Parathyroid adenoma (tissue), 2 donors: Measurements from ENCODE around the gene DBN1.

Experiments used
- H2AFZ ChIP-seq: fragments of 300-600 bp; sonication (generic); one replicate; pipeline ENCODE4 v1.7.0; 2017; ENCODE audit warnings: antibody characterized with exemption, mild to moderate bottlenecking
- H3K27ac ChIP-seq: fragments of 300-600 bp; sonication (generic); one replicate; pipeline ENCODE4 v1.7.0; 2017
- H3K27me3 ChIP-seq: fragments of 300-600 bp; sonication (generic); one replicate; pipeline ENCODE4 v1.7.0; 2017; ENCODE audit warnings: low read length; ENCODE audit not compliant: control insufficient read depth, insufficient read depth
- H3K36me3 ChIP-seq: fragments of 300-600 bp; sonication (generic); one replicate; pipeline ENCODE4 v1.7.0; 2017; ENCODE audit warnings: low read length; ENCODE audit not compliant: control insufficient read depth, insufficient read depth
- H3K4me1 ChIP-seq: fragments of 300-600 bp; sonication (generic); one replicate; pipeline ENCODE4 v1.7.0; 2017; ENCODE audit warnings: control low read depth
- H3K4me2 ChIP-seq: fragments of 300-600 bp; sonication (generic); one replicate; pipeline ENCODE4 v1.7.0; 2017; ENCODE audit warnings: low read length
- H3K4me3 ChIP-seq: fragments of 300-600 bp; sonication (generic); one replicate; pipeline ENCODE4 v1.7.0; 2017; ENCODE audit warnings: low read depth, low read length
- H3K79me2 ChIP-seq: fragments of 300-600 bp; sonication (generic); one replicate; pipeline ENCODE4 v1.7.0; 2017; ENCODE audit warnings: control low read depth
- H3K9ac ChIP-seq: fragments of 300-600 bp; sonication (generic); one replicate; pipeline ENCODE4 v1.7.0; 2017; ENCODE audit warnings: mild to moderate bottlenecking
- H3K9me3 ChIP-seq: fragments of 300-600 bp; sonication (generic); one replicate; pipeline ENCODE4 v1.7.0; 2017; ENCODE audit warnings: low read length; ENCODE audit not compliant: control insufficient read depth
- TF ChIP-seq, protein P1 (sequence below): fragments of 300-600 bp; sonication (generic); IDR thresholded peaks from one replicate; pipeline ENCODE4 v1.7.0; 2017; ENCODE audit warnings: antibody characterized with exemption, mild to moderate bottlenecking
- donor health status: primary hyperparathyroidism.

The DBN1 gene

GRCh38 chr5:177432143-177432838 lies 41.1 kb downstream of the DBN1 start:
- H3K9ac ChIP-seq: no peak overlapping the region
- H3K4me1 ChIP-seq: peaks cover 6% of the 10 kb centered on the region
- H3K9me3 ChIP-seq: no peaks in the 10 kb centered on the region
- no peak overlapping the region for H3K27ac ChIP-seq
- no peaks in the 10 kb centered on the region for H3K27me3 ChIP-seq
- H3K79me2 ChIP-seq: no peaks in the 10 kb centered on the region
- H3K36me3 ChIP-seq: no peaks in the 10 kb centered on the region
- TF ChIP-seq, protein P1, sequence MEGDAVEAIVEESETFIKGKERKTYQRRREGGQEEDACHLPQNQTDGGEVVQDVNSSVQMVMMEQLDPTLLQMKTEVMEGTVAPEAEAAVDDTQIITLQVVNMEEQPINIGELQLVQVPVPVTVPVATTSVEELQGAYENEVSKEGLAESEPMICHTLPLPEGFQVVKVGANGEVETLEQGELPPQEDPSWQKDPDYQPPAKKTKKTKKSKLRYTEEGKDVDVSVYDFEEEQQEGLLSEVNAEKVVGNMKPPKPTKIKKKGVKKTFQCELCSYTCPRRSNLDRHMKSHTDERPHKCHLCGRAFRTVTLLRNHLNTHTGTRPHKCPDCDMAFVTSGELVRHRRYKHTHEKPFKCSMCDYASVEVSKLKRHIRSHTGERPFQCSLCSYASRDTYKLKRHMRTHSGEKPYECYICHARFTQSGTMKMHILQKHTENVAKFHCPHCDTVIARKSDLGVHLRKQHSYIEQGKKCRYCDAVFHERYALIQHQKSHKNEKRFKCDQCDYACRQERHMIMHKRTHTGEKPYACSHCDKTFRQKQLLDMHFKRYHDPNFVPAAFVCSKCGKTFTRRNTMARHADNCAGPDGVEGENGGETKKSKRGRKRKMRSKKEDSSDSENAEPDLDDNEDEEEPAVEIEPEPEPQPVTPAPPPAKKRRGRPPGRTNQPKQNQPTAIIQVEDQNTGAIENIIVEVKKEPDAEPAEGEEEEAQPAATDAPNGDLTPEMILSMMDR: no peak
- H3K4me3 ChIP-seq: no peak overlapping the region
- no peak overlapping the region for H3K4me2 ChIP-seq
- H2AFZ ChIP-seq: no peak overlapping the region

DNA sequence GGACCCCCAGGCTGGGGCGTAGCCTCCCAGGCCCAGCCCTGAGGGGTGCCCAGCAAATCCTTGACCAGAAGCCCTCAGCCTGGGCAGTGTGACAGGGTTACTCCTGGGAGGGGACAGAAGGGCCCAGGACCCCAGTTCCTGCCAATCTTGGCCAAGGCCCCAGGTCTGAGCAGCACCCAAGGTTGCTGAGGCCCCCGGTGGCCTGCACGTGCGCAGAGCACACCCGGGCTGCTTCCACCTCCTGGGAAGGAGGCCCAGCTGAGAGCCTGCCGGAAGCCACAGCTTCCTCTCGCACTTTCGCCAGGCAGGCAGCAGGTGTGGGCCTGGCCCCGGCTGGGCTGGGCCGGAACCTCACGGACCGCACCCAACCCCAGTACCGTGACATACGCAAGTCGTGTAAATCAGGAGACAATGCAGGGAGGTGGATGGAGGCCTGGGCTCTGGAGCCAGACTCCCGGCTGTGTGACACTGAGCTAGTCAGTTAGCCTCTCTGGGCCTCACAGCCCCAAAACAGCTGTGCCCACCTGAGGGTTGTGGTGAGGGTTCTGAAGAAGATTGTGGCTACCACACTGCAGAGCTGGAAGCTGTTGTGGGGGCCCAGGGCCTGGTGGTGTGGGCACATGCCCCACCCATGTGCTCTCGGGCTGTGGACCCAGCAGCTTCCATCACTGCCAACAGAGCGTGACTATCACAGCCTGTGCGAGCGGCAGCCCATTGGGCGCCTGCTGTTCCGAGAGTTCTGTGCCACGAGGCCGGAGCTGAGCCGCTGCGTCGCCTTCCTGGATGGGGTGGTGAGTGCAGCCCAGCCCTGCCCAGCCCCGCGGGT lies 41.9 kb downstream of the DBN1 start:
- Histone ChIP-seq H3K27ac (no peak overlapping the region), H3K4me1 (peaks cover 10% of the 10 kb centered on the region), H3K9me3 (no peaks in the 10 kb centered on the region), H3K4me2 (no peak overlapping the region), H3K4me3 (no peak overlapping the region), H3K36me3 (no peaks in the 10 kb centered on the region), H3K79me2 (no peaks in the 10 kb centered on the region), H3K27me3 (no peaks in the 10 kb centered on the region), H3K9ac (no peak overlapping the region), H2AFZ (no peak overlapping the region)
- TF ChIP-seq, protein P1: no peak

- peaks cover 10% of the 10 kb centered on the region for H3K4me1 ChIP-seq
- no peak overlapping the region for H3K9ac ChIP-seq
- no peak overlapping the region for H3K27ac ChIP-seq
Observed at GRCh38 chr5:177430972-177431316, 42.5 kb downstream of the DBN1 start.

DNA sequence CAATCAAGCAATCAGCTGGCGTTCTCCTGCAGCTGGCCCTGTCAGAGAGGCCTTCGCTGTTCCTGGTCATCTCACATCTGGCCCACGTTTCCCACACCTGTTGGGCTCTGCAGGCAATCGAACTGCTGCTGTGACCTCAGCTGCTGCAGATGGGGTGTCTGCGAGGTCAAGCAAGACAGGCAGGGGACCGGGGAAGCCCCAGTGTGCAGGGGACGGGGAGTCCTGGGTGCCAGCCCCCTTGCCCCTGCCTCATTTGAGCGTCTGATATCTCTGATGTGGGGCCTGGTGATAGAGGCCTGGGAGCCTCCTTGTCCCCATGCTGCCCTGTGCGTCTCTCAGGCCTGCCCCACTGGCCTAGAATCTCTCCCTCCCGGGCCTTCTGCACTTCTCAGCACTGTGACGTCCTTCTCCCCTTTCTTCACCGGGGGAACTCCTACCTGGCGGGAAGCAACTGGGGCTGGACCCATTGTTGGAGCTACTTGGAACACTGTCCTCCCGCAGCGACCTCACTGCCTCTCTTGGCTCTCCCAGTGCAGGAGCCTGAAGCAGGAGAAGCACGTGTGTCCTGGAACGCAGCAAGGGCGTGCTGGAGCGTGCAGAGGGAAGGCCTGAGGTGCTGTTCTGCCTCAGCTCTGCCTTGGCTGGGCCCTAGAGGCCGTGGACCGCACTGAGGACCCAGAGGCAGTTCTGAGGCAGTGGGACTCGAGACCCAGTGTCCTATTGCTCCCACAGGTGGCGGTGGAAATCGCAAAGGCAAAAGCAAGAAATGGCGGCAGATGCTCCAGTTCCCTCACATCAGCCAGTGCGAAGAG lies 43.1 kb downstream of the DBN1 start:
- Histone ChIP-seq H3K9ac (no peak overlapping the region), H3K79me2 (no peaks in the 10 kb centered on the region), H3K27me3 (no peaks in the 10 kb centered on the region), H3K36me3 (no peaks in the 10 kb centered on the region), H3K4me2 (no peak overlapping the region), H2AFZ (no peak overlapping the region), H3K4me3 (no peak overlapping the region), H3K9me3 (no peaks in the 10 kb centered on the region), H3K27ac (no peak overlapping the region), H3K4me1 (peaks cover 14% of the 10 kb centered on the region)
- TF ChIP-seq, protein P1: no peak

More at GRCh38 chr5:177430972-177431316, 42.5 kb downstream of the DBN1 start:
- no peak overlapping the region for H2AFZ ChIP-seq
- no peaks in the 10 kb centered on the region for H3K9me3 ChIP-seq
- no peaks in the 10 kb centered on the region for H3K79me2 ChIP-seq
- no peak overlapping the region for H3K4me3 ChIP-seq
- H3K27me3 ChIP-seq: no peaks in the 10 kb centered on the region
- TF ChIP-seq, protein P1: no peak
- H3K4me2 ChIP-seq: no peak overlapping the region
- H3K36me3 ChIP-seq: no peaks in the 10 kb centered on the region
